Bronchial epithelial cell (primary cell): ENCODE data around the gene NUP210. TPM values are rescaled to one million over a fixed set of nuclear protein-coding genes. Genes with fewer than 3 reads are reported as not detected.

Experiments
- DNase-seq: peaks from one replicate; pipeline ENCODE4 v3.0.0-alpha.2; 2010; ENCODE audit warnings: low read depth
- FAIRE-seq: peaks from 2 replicates; lab custom pipeline; 2011; peaks lifted over from hg19 to GRCh38; lab: Jason Lieb, UNC
- H3K27me3 ChIP-seq: 2 replicates; pipeline ENCODE4 v1.5.1; 2011; ENCODE audit warnings: low read length; ENCODE audit not compliant: control insufficient read depth, insufficient read depth
- H3K36me3 ChIP-seq: 2 replicates; pipeline ENCODE4 v1.5.1; 2011; ENCODE audit warnings: low read length; ENCODE audit not compliant: control insufficient read depth, insufficient read depth
- H3K4me3 ChIP-seq: 2 replicates; pipeline ENCODE4 v1.5.1; 2011; ENCODE audit warnings: mild to moderate bottlenecking, low read depth, low read length, control low read depth
- total RNA-seq: library from RNA; depleted of rRNA; stranded (reverse); fragments of >200 nt; gene quantifications from 2 replicates; pipeline ENCODE4 v1.2.1, GENCODE V29; 2014
- TF ChIP-seq, protein P1 (sequence below): IDR thresholded peaks from 2 replicates; pipeline ENCODE4 v1.5.1; 2011; ENCODE audit warnings: mild to moderate bottlenecking, moderate library complexity, low read length, control low read depth, inconsistent platforms; ENCODE audit not compliant: insufficient read depth, severe bottlenecking

NUP210 gene
- total RNA-seq, 1 donor from 2014 or later: not detected

- FAIRE-seq: no peak
- TF ChIP-seq, protein P1, sequence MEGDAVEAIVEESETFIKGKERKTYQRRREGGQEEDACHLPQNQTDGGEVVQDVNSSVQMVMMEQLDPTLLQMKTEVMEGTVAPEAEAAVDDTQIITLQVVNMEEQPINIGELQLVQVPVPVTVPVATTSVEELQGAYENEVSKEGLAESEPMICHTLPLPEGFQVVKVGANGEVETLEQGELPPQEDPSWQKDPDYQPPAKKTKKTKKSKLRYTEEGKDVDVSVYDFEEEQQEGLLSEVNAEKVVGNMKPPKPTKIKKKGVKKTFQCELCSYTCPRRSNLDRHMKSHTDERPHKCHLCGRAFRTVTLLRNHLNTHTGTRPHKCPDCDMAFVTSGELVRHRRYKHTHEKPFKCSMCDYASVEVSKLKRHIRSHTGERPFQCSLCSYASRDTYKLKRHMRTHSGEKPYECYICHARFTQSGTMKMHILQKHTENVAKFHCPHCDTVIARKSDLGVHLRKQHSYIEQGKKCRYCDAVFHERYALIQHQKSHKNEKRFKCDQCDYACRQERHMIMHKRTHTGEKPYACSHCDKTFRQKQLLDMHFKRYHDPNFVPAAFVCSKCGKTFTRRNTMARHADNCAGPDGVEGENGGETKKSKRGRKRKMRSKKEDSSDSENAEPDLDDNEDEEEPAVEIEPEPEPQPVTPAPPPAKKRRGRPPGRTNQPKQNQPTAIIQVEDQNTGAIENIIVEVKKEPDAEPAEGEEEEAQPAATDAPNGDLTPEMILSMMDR: no peak
- Histone ChIP-seq H3K27me3 (peaks cover 15% of the 10 kb centered on the region), H3K36me3 (no peaks in the 10 kb centered on the region), H3K4me3 (no peak overlapping the region)
- no peak for DNase-seq
Observed at GRCh38 chr3:13277196-13277813, 142.8 kb downstream of the NUP210 start.

- peaks cover 9% of the 10 kb centered on the region for H3K27me3 ChIP-seq
- no peak for DNase-seq
Observed at GRCh38 chr3:13276438-13277195, 143.5 kb downstream of the NUP210 start.

GRCh38 chr3:13275376-13276005 is 144.6 kb downstream of the NUP210 start:
- H3K4me3 ChIP-seq: no peak overlapping the region
- H3K27me3 ChIP-seq: peaks cover 8% of the 10 kb centered on the region
- no peaks in the 10 kb centered on the region for H3K36me3 ChIP-seq
- DNase-seq (no peak), FAIRE-seq (peak; percentile 75)
- TF ChIP-seq, protein P1: no peak

More at GRCh38 chr3:13276438-13277195, 143.5 kb downstream of the NUP210 start:
- no peak overlapping the region for H3K4me3 ChIP-seq
- TF ChIP-seq, protein P1: no peak
- no peaks in the 10 kb centered on the region for H3K36me3 ChIP-seq
- no peak for FAIRE-seq

DNA sequence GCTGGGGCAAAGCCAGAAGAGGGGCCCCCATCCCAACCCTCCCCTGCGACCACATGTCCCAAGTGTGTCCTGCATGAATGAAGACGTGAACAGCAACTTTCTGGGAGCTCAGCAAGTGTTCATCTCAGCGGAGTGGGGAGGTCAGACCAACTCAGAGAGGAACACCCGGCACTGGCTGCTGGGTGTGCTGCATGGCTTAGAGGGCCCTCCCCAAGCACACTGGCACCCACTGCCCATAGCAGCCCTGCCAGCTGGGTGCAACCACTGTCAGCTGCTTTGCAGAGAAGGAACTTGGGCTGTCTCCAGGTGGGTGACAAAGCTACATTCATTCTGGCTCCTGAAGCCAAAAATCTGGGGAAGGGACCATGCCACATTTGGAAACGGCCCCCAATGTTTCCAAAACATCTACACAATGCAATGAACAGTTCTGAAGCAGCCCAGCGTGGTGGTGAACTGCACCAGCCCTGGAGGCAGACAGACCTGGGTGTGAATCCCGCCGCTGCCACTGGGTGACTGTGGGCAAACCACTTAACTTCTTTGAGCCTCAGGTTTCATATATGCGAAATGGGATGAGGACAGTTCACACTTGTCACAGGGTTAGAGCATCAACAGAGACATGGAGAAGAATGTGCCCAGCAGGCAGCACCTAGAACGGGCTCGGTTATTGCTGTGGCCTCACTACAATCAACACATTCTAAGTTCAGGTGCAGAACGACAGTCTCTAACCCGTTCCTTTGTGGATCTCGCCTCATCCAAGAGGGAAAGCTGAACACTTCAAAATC is 145.4 kb downstream of the NUP210 start:
- TF ChIP-seq, protein P1: no peak
- DNase-seq: no peak
- Histone ChIP-seq H3K27me3 (peaks cover 8% of the 10 kb centered on the region), H3K36me3 (no peaks in the 10 kb centered on the region), H3K4me3 (no peak overlapping the region)
- FAIRE-seq: no peak

DNA sequence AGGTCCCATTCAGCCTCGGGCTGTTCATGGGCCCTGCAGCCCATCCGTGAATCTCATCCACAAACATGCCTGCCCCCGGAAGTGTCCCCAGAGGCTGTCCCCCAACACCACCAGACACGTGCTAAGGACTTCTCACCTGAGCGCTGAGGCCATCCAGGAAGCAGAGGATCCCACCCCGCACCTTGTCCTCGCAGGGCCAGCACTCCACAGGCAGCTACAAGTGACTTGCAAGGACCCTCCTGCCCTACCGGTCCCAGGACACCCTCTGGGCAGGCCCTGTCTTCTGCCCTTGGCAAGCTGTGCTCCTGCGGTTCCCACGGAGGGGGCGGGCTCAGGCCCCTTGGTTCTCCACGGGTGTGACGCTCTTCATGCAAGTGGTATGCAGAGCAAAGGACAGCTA is 146.0 kb downstream of the NUP210 start:
- TF ChIP-seq, protein P1: no peak
- DNase-seq: no peak

More for the DNA sequence above, 146.0 kb downstream of the NUP210 start:
- Histone ChIP-seq H3K4me3 (no peak overlapping the region), H3K27me3 (peaks cover 8% of the 10 kb centered on the region), H3K36me3 (no peaks in the 10 kb centered on the region)
- FAIRE-seq: no peak
